Loucy (cell line): ENCODE measurements around the gene PAK1.

Experiments
- H2AFZ ChIP-seq: fragments of 200-600 bp; sonication (generic); 2 replicates; pipeline ENCODE4 v1.6.0; 2016; ENCODE audit warnings: antibody characterized with exemption, mild to moderate bottlenecking, low read length, moderate library complexity
- H3F3A ChIP-seq: fragments of 200-600 bp; 2 replicates; pipeline ENCODE4 v1.6.0; 2016; ENCODE audit warnings: antibody characterized with exemption, low read depth, mild to moderate bottlenecking
- H3K27me3 ChIP-seq: fragments of 200-600 bp; sonication (generic); 2 replicates; pipeline ENCODE4 v1.6.1; 2014; ENCODE audit warnings: low read length, mild to moderate bottlenecking; ENCODE audit not compliant: insufficient read depth, poor library complexity, severe bottlenecking
- H3K36me3 ChIP-seq: fragments of 200-600 bp; sonication (generic); 2 replicates; pipeline ENCODE4 v1.6.1; 2016; ENCODE audit warnings: low read length; ENCODE audit not compliant: insufficient read depth
- H3K4me1 ChIP-seq: fragments of 200-600 bp; sonication (generic); 2 replicates; pipeline ENCODE4 v1.5.1; 2014; ENCODE audit warnings: low read length, mild to moderate bottlenecking; ENCODE audit not compliant: insufficient read depth, poor library complexity, severe bottlenecking
- H3K4me2 ChIP-seq: fragments of 200-600 bp; sonication (generic); 2 replicates; pipeline ENCODE4 v1.6.0; 2014; ENCODE audit warnings: antibody characterized with exemption, low read length, low read depth, mild to moderate bottlenecking; ENCODE audit not compliant: poor library complexity, severe bottlenecking
- H3K4me3 ChIP-seq: fragments of 200-600 bp; sonication (generic); 2 replicates; pipeline ENCODE4 v1.5.1; 2014; ENCODE audit warnings: low read length, mild to moderate bottlenecking, mixed read lengths; ENCODE audit not compliant: poor library complexity, severe bottlenecking
- H3K79me2 ChIP-seq: fragments of 200-600 bp; sonication (generic); 2 replicates; pipeline ENCODE4 v1.6.1; 2014; ENCODE audit warnings: low read length; ENCODE audit not compliant: insufficient read depth
- H3K9ac ChIP-seq: fragments of 200-600 bp; sonication (generic); 2 replicates; pipeline ENCODE4 v1.6.0; 2014; ENCODE audit warnings: mild to moderate bottlenecking, low read depth, low read length, moderate library complexity; ENCODE audit not compliant: poor library complexity, severe bottlenecking
- H3K9me2 ChIP-seq: fragments of 200-600 bp; sonication (generic); replicated peaks from 2 replicates; pipeline ENCODE4 v1.6.1; 2016; ENCODE audit warnings: low read depth, low read length, mixed read lengths
- H3K9me3 ChIP-seq: fragments of 200-600 bp; sonication (generic); 2 replicates; pipeline ENCODE4 v1.6.1; 2014; ENCODE audit warnings: mild to moderate bottlenecking, antibody characterized with exemption, low read length, low read depth; ENCODE audit not compliant: insufficient read depth
- H4K20me1 ChIP-seq: fragments of 200-600 bp; sonication (generic); 2 replicates; pipeline ENCODE4 v1.6.0; 2014; ENCODE audit warnings: antibody characterized with exemption, low read length, mild to moderate bottlenecking; ENCODE audit not compliant: insufficient read depth, poor library complexity, severe bottlenecking
- EZH2phosphoT487 ChIP-seq: fragments of 200-600 bp; IDR thresholded peaks from 2 replicates; pipeline ENCODE4 v1.6.1; 2018; ENCODE audit warnings: antibody characterized with exemption, mild to moderate bottlenecking, moderate library complexity, borderline replicate concordance
- TF ChIP-seq, protein P1 (sequence below): fragments of 200-600 bp; sonication (generic); conservative IDR thresholded peaks from 2 replicates; pipeline ENCODE4 v1.5.1; 2014; ENCODE audit warnings: mild to moderate bottlenecking, antibody characterized with exemption, low read length

Gene PAK1

DNA sequence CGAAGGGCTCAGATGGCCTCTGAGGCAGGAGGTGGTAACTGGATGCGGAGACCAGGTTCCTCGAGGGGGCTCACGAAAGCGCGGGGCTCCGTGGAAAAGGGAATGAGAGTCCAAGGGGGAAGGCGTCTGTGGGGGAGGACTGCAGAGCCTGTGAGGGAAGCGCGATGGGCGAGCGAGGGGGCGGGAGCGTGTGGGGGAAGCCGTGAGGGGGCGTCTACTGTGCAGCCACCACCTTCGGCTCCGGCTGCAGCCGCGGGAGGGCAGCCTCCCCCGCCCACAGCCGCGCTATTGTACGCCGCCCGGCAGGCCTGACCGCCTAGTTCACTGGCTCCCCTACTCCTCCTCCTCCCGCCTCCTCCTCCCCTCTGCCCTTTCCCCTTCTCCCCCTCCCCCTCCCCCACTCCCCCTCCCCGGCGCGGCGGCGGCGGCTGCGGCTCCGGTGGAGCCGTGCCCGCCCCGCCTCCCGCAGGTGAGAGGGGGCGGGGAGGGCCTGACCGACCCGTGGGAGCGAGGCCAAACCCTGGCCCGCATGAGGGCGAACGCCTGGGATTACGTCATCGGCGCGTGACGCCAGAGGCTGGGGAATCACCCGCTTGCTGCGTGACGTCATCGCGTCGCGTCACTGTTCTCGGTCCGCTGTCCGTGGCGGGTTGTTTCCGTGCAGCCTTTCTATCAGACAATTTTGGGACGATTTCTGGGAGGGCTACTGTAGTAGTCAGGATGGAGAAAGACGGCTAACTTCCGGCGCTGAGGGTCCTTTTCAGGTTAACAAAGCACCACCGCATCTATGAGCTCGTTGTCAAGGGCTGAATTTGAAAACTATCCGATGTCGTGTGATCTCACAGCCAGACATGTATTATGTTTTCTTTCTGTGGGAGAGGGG, at the start of gene PAK1:
TSS of gene PAK1 (minus strand) at position 294 of the 883 bp plus-strand sequence. CDS start 81,574 bp downstream, outside the sequence.
- Histone ChIP-seq H3K4me3 (peak within 1 kb of the TSS; percentile 89), H3K9me3 (no peaks in the 10 kb centered on the region), H4K20me1 (no peaks in the 10 kb centered on the region), H3F3A (0 out of 2 replicates have a peak, but pooled peaks cover 3% of the 10 kb centered on the region), H3K4me1 (peaks cover 38% of the 10 kb centered on the region), H3K9ac (peak within 1 kb of the TSS; percentile 82), H2AFZ (peak within 1 kb of the TSS; percentile 87), H3K27me3 (no peaks in the 10 kb centered on the region), H3K9me2 (no peaks in the 10 kb centered on the region), H3K36me3 (no peaks in the 10 kb centered on the region), H3K4me2 (peak within 1 kb of the TSS; percentile 77), H3K79me2 (peaks cover 39% of the 10 kb centered on the region)
- TF ChIP-seq, protein P1, sequence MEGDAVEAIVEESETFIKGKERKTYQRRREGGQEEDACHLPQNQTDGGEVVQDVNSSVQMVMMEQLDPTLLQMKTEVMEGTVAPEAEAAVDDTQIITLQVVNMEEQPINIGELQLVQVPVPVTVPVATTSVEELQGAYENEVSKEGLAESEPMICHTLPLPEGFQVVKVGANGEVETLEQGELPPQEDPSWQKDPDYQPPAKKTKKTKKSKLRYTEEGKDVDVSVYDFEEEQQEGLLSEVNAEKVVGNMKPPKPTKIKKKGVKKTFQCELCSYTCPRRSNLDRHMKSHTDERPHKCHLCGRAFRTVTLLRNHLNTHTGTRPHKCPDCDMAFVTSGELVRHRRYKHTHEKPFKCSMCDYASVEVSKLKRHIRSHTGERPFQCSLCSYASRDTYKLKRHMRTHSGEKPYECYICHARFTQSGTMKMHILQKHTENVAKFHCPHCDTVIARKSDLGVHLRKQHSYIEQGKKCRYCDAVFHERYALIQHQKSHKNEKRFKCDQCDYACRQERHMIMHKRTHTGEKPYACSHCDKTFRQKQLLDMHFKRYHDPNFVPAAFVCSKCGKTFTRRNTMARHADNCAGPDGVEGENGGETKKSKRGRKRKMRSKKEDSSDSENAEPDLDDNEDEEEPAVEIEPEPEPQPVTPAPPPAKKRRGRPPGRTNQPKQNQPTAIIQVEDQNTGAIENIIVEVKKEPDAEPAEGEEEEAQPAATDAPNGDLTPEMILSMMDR: peak; percentile 27; the same call in 1 of the 2 replicates
- TF ChIP-seq EZH2phosphoT487: no peak

DNA sequence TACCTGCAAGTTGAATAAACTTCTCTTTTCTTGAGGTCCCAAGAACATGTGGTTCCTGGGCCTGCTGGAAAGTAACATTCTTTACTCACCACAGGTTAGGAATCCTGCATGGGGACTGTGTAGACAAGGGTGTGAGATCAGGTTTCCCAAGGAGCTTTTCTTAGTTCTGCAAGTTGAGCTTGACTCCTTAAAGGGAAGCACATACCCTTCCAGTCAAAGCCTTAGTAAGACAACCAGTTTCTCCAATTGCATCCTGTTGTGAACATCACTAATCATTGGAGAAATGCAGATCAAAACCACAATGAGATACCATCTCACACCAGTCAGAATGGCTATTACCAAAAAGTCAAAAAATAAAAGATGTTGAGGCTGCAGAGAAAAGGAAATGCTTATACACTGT, 48.3 kb upstream of the PAK1 start:
- no peaks in the 10 kb centered on the region for H3F3A ChIP-seq
- H3K4me1 ChIP-seq: no peaks in the 10 kb centered on the region
- H3K9ac ChIP-seq: no peak overlapping the region
- H3K4me2 ChIP-seq: no peak overlapping the region
- no peak overlapping the region for H3K4me3 ChIP-seq
- H3K27me3 ChIP-seq: no peaks in the 10 kb centered on the region
- no peaks in the 10 kb centered on the region for H3K79me2 ChIP-seq
- H4K20me1 ChIP-seq: no peaks in the 10 kb centered on the region
- no peaks in the 10 kb centered on the region for H3K9me3 ChIP-seq
- H3K9me2 ChIP-seq: no peaks in the 10 kb centered on the region
- H2AFZ ChIP-seq: no peak overlapping the region
- H3K36me3 ChIP-seq: no peaks in the 10 kb centered on the region
- TF ChIP-seq, protein P1: no peak
- TF ChIP-seq EZH2phosphoT487: no peak

DNA sequence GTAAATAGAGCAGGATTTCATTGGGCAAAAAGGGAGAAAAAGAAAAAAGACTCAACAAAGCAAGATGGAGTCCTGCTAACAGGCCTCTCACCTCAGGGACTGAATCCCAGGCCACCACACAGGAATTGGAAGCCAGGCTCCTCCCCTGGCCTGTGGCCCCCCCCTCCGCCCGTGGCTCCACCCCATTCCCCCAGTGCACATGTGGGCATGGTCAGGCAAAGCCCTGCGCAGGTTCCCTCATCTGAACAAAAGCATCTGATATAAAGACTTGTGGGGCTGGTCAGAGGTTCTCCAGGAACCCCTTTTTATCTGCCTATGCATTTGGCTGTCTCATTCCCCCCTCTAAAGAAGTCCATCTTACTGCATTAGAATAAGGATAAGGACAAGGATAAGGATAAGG, 46.0 kb upstream of the PAK1 start:
- no peak overlapping the region for H3K4me2 ChIP-seq
- H4K20me1 ChIP-seq: no peaks in the 10 kb centered on the region
- no peaks in the 10 kb centered on the region for H3F3A ChIP-seq
- no peaks in the 10 kb centered on the region for H3K9me3 ChIP-seq
- H3K79me2 ChIP-seq: no peaks in the 10 kb centered on the region
- H3K27me3 ChIP-seq: no peaks in the 10 kb centered on the region
- no peaks in the 10 kb centered on the region for H3K4me1 ChIP-seq
- no peak for TF ChIP-seq EZH2phosphoT487
- TF ChIP-seq, protein P1: no peak
- H2AFZ ChIP-seq: no peak overlapping the region
- H3K4me3 ChIP-seq: no peak overlapping the region
- H3K9me2 ChIP-seq: no peaks in the 10 kb centered on the region
- no peaks in the 10 kb centered on the region for H3K36me3 ChIP-seq
- H3K9ac ChIP-seq: no peak overlapping the region
